ENCODE results near the gene PSPN. TPM values are rescaled to one million over a fixed set of nuclear protein-coding genes. Genes with fewer than 3 reads are reported as not detected.

The PSPN gene
- total and polyA plus RNA-seq, 3 donors from 2014 or later: 1.1 to 5.1 (median 2.9) TPM

GRCh38 chr19:6343462-6343861 is 32.3 kb downstream of the PSPN start:
- no peak overlapping the region for H3K4me3 ChIP-seq
- no peak for TF ChIP-seq POLR2A (IDR thresholded peaks at IDR 0.05)
- no peak for TF ChIP-seq CTCF (IDR thresholded peaks at IDR 0.05)
- no peaks in the 10 kb centered on the region for H3K4me1 ChIP-seq
- no peaks in the 10 kb centered on the region for H3K36me3 ChIP-seq (ENCODE audit: low read depth, missing control alignments)
- no peaks in the 10 kb centered on the region for H3K9me3 ChIP-seq
- H3K27me3 ChIP-seq: no peaks in the 10 kb centered on the region
- intact Hi-C loops (cut with DNase I; ENCODE audit: low total_unique reads): no loop called here
- 91 to 100% methylated on average over 1 of the region's 1 CpG for WGBS, 2 donors
- DNase-seq: no peak
- H3K27ac ChIP-seq: no peak overlapping the region

GRCh38 chr19:6340493-6341201 is 35.1 kb downstream of the PSPN start:
- Histone ChIP-seq H3K36me3 (ENCODE audit: low read depth, missing control alignments) (no peaks in the 10 kb centered on the region), H3K27ac (no peak overlapping the region), H3K9me3 (no peaks in the 10 kb centered on the region), H3K4me1 (no peaks in the 10 kb centered on the region), H3K27me3 (no peaks in the 10 kb centered on the region), H3K4me3 (no peak overlapping the region)
- 70 to 85% methylated on average over 13 to 14 of the region's 14 CpGs for WGBS, 2 donors
- DNase-seq: no peak
- intact Hi-C loops (cut with DNase I; ENCODE audit: low total_unique reads): no loop called here
- TF ChIP-seq CTCF (IDR thresholded peaks at IDR 0.05) (no peak), POLR2A (IDR thresholded peaks at IDR 0.05) (no peak)

- Histone ChIP-seq H3K4me3 (no peak overlapping the region), H3K27ac (no peak overlapping the region), H3K27me3 (no peaks in the 10 kb centered on the region), H3K4me1 (no peaks in the 10 kb centered on the region), H3K9me3 (no peaks in the 10 kb centered on the region), H3K36me3 (ENCODE audit: low read depth, missing control alignments) (no peaks in the 10 kb centered on the region)
- intact Hi-C loops (cut with DNase I; ENCODE audit: low total_unique reads): no loop called here
- no peak for DNase-seq
- TF ChIP-seq POLR2A (IDR thresholded peaks at IDR 0.05) (no peak), CTCF (IDR thresholded peaks at IDR 0.05) (no peak)
- WGBS, 2 donors: 87 to 90% methylated on average over 6 of the region's 6 CpGs
Observed at GRCh38 chr19:6334490-6335285, 41.0 kb downstream of the PSPN start.

- no peak for TF ChIP-seq CTCF (IDR thresholded peaks at IDR 0.05)
- no peak for TF ChIP-seq POLR2A (IDR thresholded peaks at IDR 0.05)
- H3K9me3 ChIP-seq: no peaks in the 10 kb centered on the region
- H3K27ac ChIP-seq: no peak within 1 kb of the TSS
- no peak within 1 kb of the TSS for H3K4me3 ChIP-seq
- no peaks in the 10 kb centered on the region for H3K4me1 ChIP-seq
- intact Hi-C loops (cut with DNase I; ENCODE audit: low total_unique reads): no loop called here
- H3K27me3 ChIP-seq: no peaks in the 10 kb centered on the region
- WGBS, 2 donors: 74 to 79% methylated on average over 16 to 17 of the region's 17 CpGs
- no peak for DNase-seq
- no peaks in the 10 kb centered on the region for H3K36me3 ChIP-seq (ENCODE audit: low read depth, missing control alignments)
Observed at GRCh38 chr19:6333439-6333838, 42.3 kb downstream of the PSPN start, which contains the start of gene ACER1. Gene ACER1 (minus strand): TSS chr19:6333612. CDS start chr19:6333551, 61 bp downstream.

Data from testis (tissue), 3 donors.